T-cell (primary cell): ENCODE measurements around the gene ZNF492. TPM values are rescaled to one million over a fixed set of nuclear protein-coding genes. Genes with fewer than 3 reads are reported as not detected.

Source experiments
- ATAC-seq, 4 experiments: fragments of 200-7000 bp in 3 of 4; fragments of 150-1000 bp in 1 of 4; cut with Tn5 transposase; replicated peaks in 1 of 4; 1 replicate in 3 of 4; 2 replicates in 1 of 4; pipeline ENCODE4 v1.10.0; 2021; ENCODE audit warnings: moderate library complexity in 3 of 4, mild to moderate bottlenecking in 2 of 4, moderate number of reproducible peaks in 1 of 4
- CTCF ChIA-PET, 2 donors: fragments of 300-600 bp; sonication (Branson Sonifier 250); formaldehyde crosslinking; loops; one replicate each; lab custom pipeline; 2022; ENCODE audit warnings: antibody characterized with exemption in 2 of 2; lab: Charles Lee
- POLR2A ChIA-PET, 2 donors: fragments of 300-600 bp; sonication (Branson Sonifier 250); formaldehyde crosslinking; loops; one replicate each; lab custom pipeline; 2022; ENCODE audit warnings: antibody characterized with exemption in 2 of 2; lab: Charles Lee
- DNase-seq, 35 experiments: peaks; one replicate each; pipeline versions ENCODE4 v3.0.0 to v3.0.0-alpha.2; 2013 to 2023
- H3K27ac ChIP-seq: one replicate; pipeline ENCODE4 v1.5.1; 2013; ENCODE audit warnings: low read length
- H3K27me3 ChIP-seq, 2 experiments: replicated peaks in 1 of 2; 1 replicate in 1 of 2; 2 replicates in 1 of 2; pipeline versions ENCODE4 v1.6.1 to v1.7.0; 2013; ENCODE audit warnings: low read length in 1 of 2, mixed read lengths in 1 of 2; ENCODE audit not compliant: control insufficient read depth in 2 of 2, insufficient read depth in 2 of 2; ENCODE audit errors: extremely low read depth in 1 of 2
- H3K36me3 ChIP-seq, 2 donors: 1 replicate in 1 of 2; 2 replicates in 1 of 2; pipeline versions ENCODE4 v1.6.1 to v1.7.0; 2013; ENCODE audit warnings: low read length in 1 of 2; ENCODE audit not compliant: control insufficient read depth in 2 of 2, insufficient read depth in 1 of 2; ENCODE audit errors: extremely low read depth in 1 of 2
- H3K4me1 ChIP-seq, 2 experiments: 1 replicate in 1 of 2; 2 replicates in 1 of 2; pipeline versions ENCODE4 v1.6.1 to v1.7.0; 2013; ENCODE audit warnings: low read length in 2 of 2, mixed read lengths in 1 of 2; ENCODE audit not compliant: insufficient read depth in 2 of 2, control insufficient read depth in 1 of 2; ENCODE audit errors: extremely low read depth in 1 of 2
- H3K4me3 ChIP-seq, 2 donors: 1 replicate in 1 of 2; 2 replicates in 1 of 2; pipeline versions ENCODE4 v1.5.1 to v1.7.0; 2013; ENCODE audit warnings: mild to moderate bottlenecking in 2 of 2, low read length in 1 of 2, moderate library complexity in 1 of 2; ENCODE audit not compliant: control insufficient read depth in 1 of 2; ENCODE audit errors: extremely low read depth in 1 of 2
- H3K9me3 ChIP-seq: 2 replicates; pipeline ENCODE4 v1.7.0; 2013
- H3K27ac Mint-ChIP-seq, 2 donors: one replicate each; pipeline ENCODE4 v1.8.0; 2020 to 2021; ENCODE audit warnings: mild to moderate bottlenecking in 2 of 2, mixed read lengths in 2 of 2
- H3K27me3 Mint-ChIP-seq, 2 donors: one replicate each; pipeline ENCODE4 v1.8.0; 2021 to 2022; ENCODE audit warnings: mixed read lengths in 2 of 2
- H3K36me3 Mint-ChIP-seq: one replicate; pipeline ENCODE4 v1.8.0; 2021; ENCODE audit warnings: mixed read lengths
- H3K4me1 Mint-ChIP-seq, 3 donors: one replicate each; pipeline ENCODE4 v1.8.0; 2020 to 2022; ENCODE audit warnings: mixed read lengths in 3 of 3, mild to moderate bottlenecking in 1 of 3
- H3K4me3 Mint-ChIP-seq, 3 donors: one replicate each; pipeline ENCODE4 v1.8.0; 2020 to 2022; ENCODE audit warnings: mild to moderate bottlenecking in 3 of 3, mixed read lengths in 3 of 3, moderate library complexity in 3 of 3
- H3K9me3 Mint-ChIP-seq, 3 donors: one replicate each; pipeline ENCODE4 v1.8.0; 2020 to 2022; ENCODE audit warnings: mixed read lengths in 3 of 3
- WGBS: methylation state at CpG from one replicate; pipeline ENCODE4 v1.1.5; 2013; ENCODE audit warnings: missing lambda C conversion rate; ENCODE audit not compliant: insufficient coverage; 5-methylcytosine and 5-hydroxymethylcytosine counted together
- total RNA-seq, 35 experiments: library from RNA in 6 of 35; stranded (reverse) in 6 of 35; fragments of 120-200 nt in 1 of 35; gene quantifications; one replicate each; pipeline versions ENCODE4 v1.2.1 to v1.2.4 and lab custom pipeline; 2013 to 2026

ZNF492 gene
- total RNA-seq, 5 donors from 2014 or later (not counting 1 experiment from before 2014, with no cell fraction given), result 0.40 to 1.4 (median 0.79) TPM

DNA sequence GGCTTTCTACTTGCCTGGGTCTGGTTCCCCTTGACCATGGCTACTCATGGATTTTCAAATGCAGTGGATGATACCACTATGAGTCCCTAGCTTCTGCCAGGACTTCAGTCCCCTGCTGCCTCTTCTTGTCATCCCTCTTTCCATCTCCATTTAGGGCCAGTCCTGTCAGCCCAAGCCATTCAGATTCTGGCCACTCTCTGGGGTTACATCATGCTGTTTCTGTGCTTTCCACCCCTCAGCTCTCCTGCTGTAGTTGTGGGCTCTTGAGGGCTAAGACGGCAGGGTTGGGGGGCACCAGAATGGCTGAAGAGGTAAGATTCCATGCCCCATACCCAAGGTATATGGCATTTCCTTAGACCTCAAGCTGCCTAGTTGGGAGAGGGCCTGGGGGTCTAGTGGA lies 13.2 kb upstream of the ZNF492 start:
- H3K4me3 ChIP-seq, result no peak overlapping the region
- no peaks in the 10 kb centered on the region for H3K36me3 ChIP-seq
- H3K36me3 Mint-ChIP-seq, result no peaks in the 10 kb centered on the region
- CTCF ChIA-PET, result no interaction called here
- H3K4me3 Mint-ChIP-seq, result no peak overlapping the region
- ATAC-seq, result no peak
- no CpG with 5 or more reads among the region's 1 CpG for WGBS
- no peaks in the 10 kb centered on the region for H3K4me1 Mint-ChIP-seq
- H3K9me3 ChIP-seq, result no peaks in the 10 kb centered on the region
- H3K9me3 Mint-ChIP-seq, result peaks cover 0 to 5% (median 0%) of the 10 kb centered on the region in 3 donors
- no peak for DNase-seq
- peaks cover 0 to 25% of the 10 kb centered on the region in 2 experiments for H3K27me3 ChIP-seq
- POLR2A ChIA-PET, result no interaction called here
- peaks cover 6 to 24% of the 10 kb centered on the region in 2 donors for H3K27me3 Mint-ChIP-seq
- H3K27ac ChIP-seq, result no peak overlapping the region
- no peak overlapping the region for H3K27ac Mint-ChIP-seq
- H3K4me1 ChIP-seq, result no peaks in the 10 kb centered on the region

DNA sequence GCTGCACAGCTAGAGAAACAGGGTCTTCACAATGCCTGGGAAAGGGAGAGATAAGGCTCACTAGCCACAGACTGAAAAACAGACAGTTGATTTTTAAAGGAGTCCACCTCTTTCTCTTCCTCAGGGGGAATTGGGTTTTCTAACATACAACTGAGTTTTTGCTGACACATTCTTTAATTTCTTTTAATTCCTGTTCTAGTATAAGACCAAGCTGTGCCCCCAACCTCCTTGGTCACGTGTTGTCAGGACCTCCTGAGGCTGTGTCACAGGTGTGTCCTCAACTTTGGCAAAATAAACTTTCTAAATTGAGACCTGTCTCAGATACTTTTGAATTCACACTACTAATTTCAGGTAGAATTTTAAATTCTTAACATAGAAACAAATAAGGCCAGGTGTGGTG lies 12.1 kb upstream of the ZNF492 start:
- H3K27me3 ChIP-seq, result peaks cover 0 to 19% of the 10 kb centered on the region in 2 experiments
- ATAC-seq, result no peak
- no peak for DNase-seq
- H3K4me3 ChIP-seq, result no peak overlapping the region
- Mint-ChIP-seq H3K4me3 (no peak overlapping the region), H3K9me3 (peaks cover 0 to 2% (median 0%) of the 10 kb centered on the region in 3 donors), H3K36me3 (no peaks in the 10 kb centered on the region), H3K4me1 (no peaks in the 10 kb centered on the region), H3K27me3 (peaks cover 6 to 23% of the 10 kb centered on the region in 2 donors), H3K27ac (no peak overlapping the region)
- H3K27ac ChIP-seq, result no peak overlapping the region
- no peaks in the 10 kb centered on the region for H3K9me3 ChIP-seq
- no peaks in the 10 kb centered on the region for H3K36me3 ChIP-seq
- WGBS, result 63% methylated on average over 1 of the region's 1 CpG
- CTCF ChIA-PET, result no interaction called here
- no peaks in the 10 kb centered on the region for H3K4me1 ChIP-seq
- POLR2A ChIA-PET, result no interaction called here

DNA sequence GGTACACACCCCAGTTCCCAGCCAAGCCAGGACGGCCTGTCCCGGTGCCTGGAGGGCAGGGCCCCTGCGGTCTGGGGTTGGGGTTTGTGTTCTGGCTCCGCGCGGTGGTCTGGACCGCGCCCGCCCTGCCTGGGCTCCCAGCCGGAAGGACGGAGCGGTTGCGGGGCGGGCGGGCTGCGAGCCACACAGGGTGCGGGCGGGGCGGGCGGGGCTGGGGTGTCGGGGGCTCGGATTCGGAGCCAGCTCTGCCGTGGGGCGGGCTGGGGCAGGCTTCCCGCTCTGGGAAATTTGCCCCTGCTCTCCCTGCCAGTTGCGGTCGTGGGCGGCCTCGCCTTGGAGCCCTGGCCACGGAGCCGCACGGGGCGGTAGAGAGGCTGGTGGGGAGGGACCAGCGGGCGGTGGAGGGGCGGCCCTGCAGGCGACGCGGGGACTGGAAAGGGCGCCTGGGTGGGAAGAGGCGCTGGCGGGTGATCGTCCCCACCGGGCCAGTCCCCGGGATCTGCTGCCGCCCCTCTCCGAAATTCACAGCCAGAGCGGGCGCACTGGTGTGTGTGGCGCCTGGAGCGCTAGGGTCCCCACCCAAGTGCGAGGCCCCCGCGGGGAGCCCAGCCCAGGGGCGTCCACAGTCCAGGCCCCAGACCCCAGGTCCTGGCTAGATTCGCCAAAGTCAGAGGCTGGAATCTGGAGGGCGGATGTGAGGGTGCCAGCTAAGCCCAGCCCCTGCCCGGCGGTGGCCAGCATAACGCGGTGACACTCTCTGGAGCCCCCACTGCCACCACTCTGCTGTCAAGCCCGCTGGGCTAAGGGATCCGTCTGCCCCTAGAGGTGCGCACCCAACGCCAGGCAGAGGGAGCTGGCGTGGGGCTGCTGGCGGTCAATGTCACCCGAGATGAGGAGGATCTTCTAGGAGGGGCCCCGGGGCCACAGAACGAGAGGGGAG lies 11.0 kb upstream of the ZNF492 start:
- Mint-ChIP-seq H3K4me3 (no peak overlapping the region), H3K36me3 (no peaks in the 10 kb centered on the region), H3K27me3 (peaks cover 6 to 23% of the 10 kb centered on the region in 2 donors), H3K9me3 (peaks cover 0 to 2% (median 0%) of the 10 kb centered on the region in 3 donors), H3K27ac (no peak overlapping the region), H3K4me1 (no peaks in the 10 kb centered on the region)
- no peaks in the 10 kb centered on the region for H3K4me1 ChIP-seq
- CTCF ChIA-PET, result no interaction called here
- DNase-seq (no peak), ATAC-seq (peak in 1 of 4 experiments; percentile 20)
- no peaks in the 10 kb centered on the region for H3K9me3 ChIP-seq
- no peak overlapping the region for H3K27ac ChIP-seq
- 19% methylated on average over 64 of the region's 71 CpGs for WGBS
- peaks cover 0 to 16% of the 10 kb centered on the region in 2 experiments for H3K27me3 ChIP-seq
- H3K36me3 ChIP-seq, result no peaks in the 10 kb centered on the region
- no peak overlapping the region for H3K4me3 ChIP-seq
- POLR2A ChIA-PET, result no interaction called here

DNA sequence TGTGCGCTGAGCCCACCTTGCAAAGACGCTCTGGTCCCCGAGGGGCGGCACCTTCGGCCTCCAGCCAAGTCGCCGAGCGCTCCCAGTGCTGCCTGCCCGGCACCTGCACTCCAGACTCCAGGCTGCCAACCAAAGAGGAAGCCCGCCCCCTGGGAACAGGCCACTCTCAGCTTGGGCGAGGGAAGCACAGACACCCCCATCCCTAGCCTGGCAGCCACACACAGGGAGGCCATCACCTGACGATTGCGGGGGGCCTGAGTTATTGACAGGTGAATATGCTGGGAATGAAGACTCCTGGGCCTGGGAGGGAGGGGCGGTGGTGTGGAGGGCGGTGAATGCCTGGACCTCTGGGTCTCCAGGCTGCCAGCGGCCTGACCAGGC lies 10.3 kb upstream of the ZNF492 start:
- Histone ChIP-seq H3K9me3 (no peaks in the 10 kb centered on the region), H3K36me3 (no peaks in the 10 kb centered on the region), H3K27ac (no peak overlapping the region), H3K4me3 (no peak overlapping the region), H3K27me3 (peaks cover 0 to 16% of the 10 kb centered on the region in 2 experiments), H3K4me1 (no peaks in the 10 kb centered on the region)
- CTCF ChIA-PET, result no interaction called here
- no peak overlapping the region for H3K4me3 Mint-ChIP-seq
- DNase-seq, result no peak
- H3K36me3 Mint-ChIP-seq, result no peaks in the 10 kb centered on the region
- no peak overlapping the region for H3K27ac Mint-ChIP-seq
- whole genome bisulfite sequencing, result 52% methylated on average over 9 of the region's 16 CpGs
- peaks cover 6 to 23% of the 10 kb centered on the region in 2 donors for H3K27me3 Mint-ChIP-seq
- ATAC-seq, result no peak
- peaks cover 0 to 2% (median 0%) of the 10 kb centered on the region in 3 donors for H3K9me3 Mint-ChIP-seq
- no peaks in the 10 kb centered on the region for H3K4me1 Mint-ChIP-seq
- POLR2A ChIA-PET, result no interaction called here

DNA sequence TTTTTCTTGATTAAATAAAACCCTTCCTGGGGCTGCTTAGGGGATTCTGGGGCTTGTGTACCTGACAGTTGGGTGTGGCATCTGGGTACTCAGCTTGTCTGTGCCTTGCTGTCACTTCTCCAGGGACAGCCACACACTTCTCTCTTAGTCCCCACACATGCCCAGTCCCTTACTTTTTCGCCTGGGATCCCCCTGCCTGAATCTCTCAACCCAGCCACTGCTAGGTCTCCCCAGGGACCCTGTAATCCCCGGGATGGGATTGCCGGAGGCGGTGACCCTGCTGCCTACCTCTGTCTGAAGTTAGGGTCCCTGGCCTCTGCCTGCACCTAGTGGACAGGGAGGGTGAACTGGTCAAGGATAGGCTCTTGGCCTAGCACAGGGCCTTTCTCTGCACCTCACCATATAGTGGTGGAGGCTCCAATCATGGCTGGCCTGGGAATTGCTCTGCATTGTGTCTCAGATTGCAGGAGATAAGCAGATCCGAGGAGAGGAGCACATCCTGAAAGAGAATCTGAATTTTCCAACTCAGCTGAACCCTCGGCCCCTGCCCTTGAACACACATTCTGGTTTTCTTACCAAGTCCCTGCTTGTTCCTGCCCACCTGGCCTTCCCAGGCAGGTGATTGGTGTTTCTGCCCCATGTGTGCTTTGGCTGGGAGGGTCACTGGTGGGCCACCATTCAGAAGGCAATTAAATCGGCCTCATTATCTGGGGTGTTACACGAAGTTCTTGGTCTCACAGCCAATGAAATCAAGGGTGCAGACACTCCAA lies 8.7 kb upstream of the ZNF492 start:
- WGBS, result 68% methylated on average over 5 of the region's 8 CpGs
- H3K9me3 Mint-ChIP-seq, result no peaks in the 10 kb centered on the region
- Histone ChIP-seq H3K36me3 (no peaks in the 10 kb centered on the region), H3K27ac (no peak overlapping the region), H3K4me1 (no peaks in the 10 kb centered on the region), H3K27me3 (peaks cover 0 to 13% of the 10 kb centered on the region in 2 experiments), H3K9me3 (no peaks in the 10 kb centered on the region), H3K4me3 (no peak overlapping the region)
- CTCF ChIA-PET, result no interaction called here
- H3K27me3 Mint-ChIP-seq, result peaks cover 0 to 18% of the 10 kb centered on the region in 2 donors
- H3K4me1 Mint-ChIP-seq, result no peaks in the 10 kb centered on the region
- no peak for DNase-seq
- no peak overlapping the region for H3K27ac Mint-ChIP-seq
- H3K4me3 Mint-ChIP-seq, result no peak overlapping the region
- POLR2A ChIA-PET, result no interaction called here
- no peaks in the 10 kb centered on the region for H3K36me3 Mint-ChIP-seq
- no peak for ATAC-seq

DNA sequence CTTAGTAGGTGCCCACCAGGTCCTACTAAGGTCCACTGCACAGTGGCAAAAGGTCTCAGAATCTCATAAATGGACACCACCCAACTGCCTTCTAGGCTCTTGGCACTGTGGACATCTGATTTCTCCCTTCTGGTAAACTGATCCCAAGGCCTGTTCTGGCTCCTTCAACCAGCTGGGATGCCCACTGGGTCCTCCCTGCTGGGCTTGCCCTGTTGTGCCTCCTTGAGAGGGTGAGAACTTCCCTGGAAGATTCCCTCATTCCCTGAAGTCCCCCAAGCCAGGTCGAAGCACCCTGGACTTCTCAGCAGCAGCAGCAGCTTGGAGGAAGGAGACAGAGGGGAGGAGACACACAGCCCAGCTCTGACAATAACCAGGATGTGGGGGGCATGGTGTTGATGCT lies 6.6 kb upstream of the ZNF492 start:
- WGBS, result no CpG with 5 or more reads among the region's 1 CpG
- no peak overlapping the region for H3K27ac Mint-ChIP-seq

More for the DNA sequence above, 6.6 kb upstream of the ZNF492 start:
- no peaks in the 10 kb centered on the region for H3K36me3 Mint-ChIP-seq
- H3K4me3 ChIP-seq, result no peak overlapping the region
- ChIA-PET CTCF (no interaction called here), POLR2A (no interaction called here)
- DNase-seq (no peak), ATAC-seq (no peak)
- H3K36me3 ChIP-seq, result no peaks in the 10 kb centered on the region
- no peaks in the 10 kb centered on the region for H3K4me1 ChIP-seq
- peaks cover 0 to 9% of the 10 kb centered on the region in 2 donors for H3K27me3 Mint-ChIP-seq
- H3K4me3 Mint-ChIP-seq, result no peak overlapping the region
- H3K9me3 ChIP-seq, result no peaks in the 10 kb centered on the region
- no peak overlapping the region for H3K27ac ChIP-seq
- peaks cover 0 to 9% of the 10 kb centered on the region in 2 experiments for H3K27me3 ChIP-seq
- H3K9me3 Mint-ChIP-seq, result no peaks in the 10 kb centered on the region
- no peaks in the 10 kb centered on the region for H3K4me1 Mint-ChIP-seq
